ENCODE measurements around the gene FYN.

DNA sequence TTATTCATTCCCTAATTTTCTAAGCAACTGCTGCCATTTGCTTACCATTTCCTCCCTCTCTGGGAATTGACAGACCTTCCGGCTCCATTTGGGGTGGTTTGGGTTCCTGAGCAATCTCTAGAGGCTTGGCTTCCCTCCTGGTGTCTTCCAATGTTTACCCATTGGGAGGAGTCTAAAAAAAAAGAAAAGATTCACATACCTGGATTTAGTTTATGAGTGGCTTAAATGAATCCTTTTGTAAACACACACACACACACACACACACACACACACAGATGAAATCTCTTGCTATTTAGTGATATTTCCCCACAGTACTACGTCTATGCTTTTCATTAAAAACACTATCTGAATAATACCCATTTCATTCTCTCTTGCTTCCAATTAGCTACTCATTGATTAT is 219.3 kb downstream of the FYN start:
- no peak for TF ChIP-seq CTCF (IDR thresholded peaks at IDR 0.05)
- no peak for TF ChIP-seq HDAC2 (IDR thresholded peaks at IDR 0.05)
- TF ChIP-seq POLR2A (IDR thresholded peaks at IDR 0.05; ENCODE audit: low read length): no peak
- TF ChIP-seq ZC3H11A (IDR thresholded peaks at IDR 0.05): no peak
- TF ChIP-seq SREBF2 (IDR thresholded peaks at IDR 0.05): no peak
- no peak for TF ChIP-seq CBX2 (IDR thresholded peaks at IDR 0.05; ENCODE audit: borderline replicate concordance, low read depth)
- no peak for TF ChIP-seq RNF2 (IDR thresholded peaks at IDR 0.05; ENCODE audit: borderline replicate concordance, low read depth)
- no peak for TF ChIP-seq CBX8 (IDR thresholded peaks at IDR 0.05)
